Smooth muscle cell (in vitro differentiated cells): Measurements from ENCODE around the gene RTN4IP1. TPM values are rescaled to one million over a fixed set of nuclear protein-coding genes. Genes with fewer than 3 reads are reported as not detected.

Source experiments
- DNase-seq: peaks from one replicate; lab custom pipeline; 2025; ENCODE audit not compliant: unreplicated experiment; lab: John Stamatoyannopoulos, UW
- H2AFZ ChIP-seq: fragments of 200-600 bp; sonication (generic); 2 replicates; pipeline ENCODE4 v1.6.0; 2016; ENCODE audit warnings: antibody characterized with exemption, low read depth, mild to moderate bottlenecking
- H3F3A ChIP-seq: fragments of 200-600 bp; sonication (generic); 2 replicates; pipeline ENCODE4 v1.6.0; 2017; ENCODE audit warnings: antibody characterized with exemption, low read depth
- H3K27ac ChIP-seq: fragments of 200-600 bp; sonication (generic); 2 replicates; pipeline ENCODE4 v1.5.1; 2016; ENCODE audit warnings: low read depth, mild to moderate bottlenecking
- H3K27me3 ChIP-seq: fragments of 200-600 bp; sonication (generic); 2 replicates; pipeline ENCODE4 v1.6.1; 2016; ENCODE audit warnings: low read depth, mild to moderate bottlenecking
- H3K36me3 ChIP-seq: fragments of 200-600 bp; sonication (generic); 2 replicates; pipeline ENCODE4 v1.5.1; 2016; ENCODE audit warnings: low read depth
- H3K4me1 ChIP-seq: fragments of 200-600 bp; sonication (generic); 2 replicates; pipeline ENCODE4 v1.5.1; 2016; ENCODE audit warnings: low read depth
- H3K4me2 ChIP-seq: fragments of 200-600 bp; sonication (generic); 2 replicates; pipeline ENCODE4 v1.6.0; 2016; ENCODE audit warnings: mild to moderate bottlenecking
- H3K4me3 ChIP-seq: fragments of 200-600 bp; sonication (generic); 2 replicates; pipeline ENCODE4 v1.5.1; 2016; ENCODE audit warnings: mild to moderate bottlenecking
- H3K79me2 ChIP-seq: fragments of 200-600 bp; sonication (generic); 2 replicates; pipeline ENCODE4 v1.6.0; 2016; ENCODE audit warnings: low read depth, mild to moderate bottlenecking
- H3K9ac ChIP-seq: fragments of 200-600 bp; sonication (generic); 2 replicates; pipeline ENCODE4 v1.6.0; 2016; ENCODE audit warnings: low read depth
- H3K9me3 ChIP-seq: fragments of 200-600 bp; sonication (generic); replicated peaks from 2 replicates; pipeline ENCODE4 v1.5.1; 2016; ENCODE audit warnings: low read depth
- H4K20me1 ChIP-seq: fragments of 200-600 bp; sonication (generic); 2 replicates; pipeline ENCODE4 v1.6.0; 2016; ENCODE audit warnings: low read depth
- WGBS: methylation state at CpG from one replicate; pipeline ENCODE4 v1.1.7; 2016; ENCODE audit warnings: low lambda C conversion rate; 5-methylcytosine and 5-hydroxymethylcytosine counted together
- polyA plus RNA-seq: library from polyadenylated mRNA; unstranded; fragments of >200 nt; fragmentation: Nextera tagmentation; extraction: Ambion mirVana; gene quantifications from 2 replicates; pipeline ENCODE4 v1.2.1, GENCODE V29; 2016
- total RNA-seq: library from RNA; depleted of rRNA; stranded (reverse); fragments of >200 nt; gene quantifications from 2 replicates; pipeline ENCODE4 v1.2.3, GENCODE V29; 2014
- TF ChIP-seq, protein P1 (sequence below): fragments of 200-600 bp; sonication (generic); IDR thresholded peaks from 2 replicates; pipeline ENCODE4 v1.5.1; 2017; ENCODE audit warnings: borderline replicate concordance, mild to moderate bottlenecking, antibody characterized with exemption; ENCODE audit not compliant: insufficient read depth, poor library complexity, severe bottlenecking

Gene RTN4IP1
- total RNA-seq: 7.4 and 8.2 TPM in 2 replicates
- 5.7 and 6.2 TPM in 2 replicates for polyA plus RNA-seq

DNA sequence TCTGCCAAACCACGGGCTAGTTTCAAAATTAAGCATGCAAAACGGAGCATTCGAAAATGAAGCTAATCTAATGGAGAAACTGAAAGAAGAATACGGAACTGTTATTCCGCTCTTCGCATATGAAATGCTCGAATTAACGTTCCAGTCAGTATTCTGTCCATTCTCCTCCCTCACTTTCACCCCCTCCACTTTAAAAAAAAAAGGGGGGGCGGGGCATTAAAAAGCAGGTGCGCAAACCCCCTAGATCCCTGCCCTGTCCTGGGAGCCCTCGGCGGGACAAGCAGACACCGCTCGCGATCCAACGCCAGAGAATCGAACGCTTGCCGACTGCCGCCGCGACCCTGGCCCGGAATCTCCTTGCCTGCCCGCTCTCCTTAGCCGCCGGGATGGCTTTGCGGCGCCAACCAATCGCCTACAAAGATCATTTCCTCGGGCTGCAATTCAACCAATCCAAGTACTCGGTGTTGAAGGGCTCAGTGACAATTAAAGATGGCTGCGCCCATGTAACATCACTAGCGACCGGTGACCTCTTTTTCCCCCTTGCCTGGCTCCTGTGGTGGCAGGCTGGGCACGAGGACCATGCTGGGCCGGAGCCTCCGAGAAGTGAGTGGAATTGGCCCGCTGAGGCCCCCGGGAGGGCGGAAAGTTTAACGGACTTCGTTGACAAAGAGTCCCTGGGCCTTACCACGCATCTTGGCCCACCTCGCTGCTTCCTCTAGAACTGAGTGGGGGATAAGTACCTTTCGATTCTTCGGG lies at the start of gene RTN4IP1, which contains the start of gene QRSL1:
Gene RTN4IP1, minus strand, starts transcription at position 396 of the 756 bp plus-strand sequence. CDS start 477 bp downstream, outside the sequence.
Gene QRSL1, plus strand, starts transcription at position 476 of the 756 bp plus-strand sequence. Its CDS starts 104 bp downstream, at position 580.
- Histone ChIP-seq H2AFZ (peak within 1 kb of the TSS; percentile 96), H3K27ac (peak within 1 kb of the TSS; percentile 83), H3K9ac (peak within 1 kb of the TSS; percentile 92), H4K20me1 (no peaks in the 10 kb centered on the region), H3K27me3 (no peaks in the 10 kb centered on the region), H3K79me2 (peaks cover 43% of the 10 kb centered on the region), H3K36me3 (no peaks in the 10 kb centered on the region), H3F3A (no peaks in the 10 kb centered on the region), H3K9me3 (no peaks in the 10 kb centered on the region), H3K4me1 (peaks cover 9% of the 10 kb centered on the region), H3K4me2 (peak within 1 kb of the TSS; percentile 86), H3K4me3 (peak within 1 kb of the TSS; percentile 87)
- peak; percentile 31 for DNase-seq
- TF ChIP-seq, protein P1, sequence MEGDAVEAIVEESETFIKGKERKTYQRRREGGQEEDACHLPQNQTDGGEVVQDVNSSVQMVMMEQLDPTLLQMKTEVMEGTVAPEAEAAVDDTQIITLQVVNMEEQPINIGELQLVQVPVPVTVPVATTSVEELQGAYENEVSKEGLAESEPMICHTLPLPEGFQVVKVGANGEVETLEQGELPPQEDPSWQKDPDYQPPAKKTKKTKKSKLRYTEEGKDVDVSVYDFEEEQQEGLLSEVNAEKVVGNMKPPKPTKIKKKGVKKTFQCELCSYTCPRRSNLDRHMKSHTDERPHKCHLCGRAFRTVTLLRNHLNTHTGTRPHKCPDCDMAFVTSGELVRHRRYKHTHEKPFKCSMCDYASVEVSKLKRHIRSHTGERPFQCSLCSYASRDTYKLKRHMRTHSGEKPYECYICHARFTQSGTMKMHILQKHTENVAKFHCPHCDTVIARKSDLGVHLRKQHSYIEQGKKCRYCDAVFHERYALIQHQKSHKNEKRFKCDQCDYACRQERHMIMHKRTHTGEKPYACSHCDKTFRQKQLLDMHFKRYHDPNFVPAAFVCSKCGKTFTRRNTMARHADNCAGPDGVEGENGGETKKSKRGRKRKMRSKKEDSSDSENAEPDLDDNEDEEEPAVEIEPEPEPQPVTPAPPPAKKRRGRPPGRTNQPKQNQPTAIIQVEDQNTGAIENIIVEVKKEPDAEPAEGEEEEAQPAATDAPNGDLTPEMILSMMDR: no peak
- WGBS: under 1% methylated on average over 46 of the region's 46 CpGs

DNA sequence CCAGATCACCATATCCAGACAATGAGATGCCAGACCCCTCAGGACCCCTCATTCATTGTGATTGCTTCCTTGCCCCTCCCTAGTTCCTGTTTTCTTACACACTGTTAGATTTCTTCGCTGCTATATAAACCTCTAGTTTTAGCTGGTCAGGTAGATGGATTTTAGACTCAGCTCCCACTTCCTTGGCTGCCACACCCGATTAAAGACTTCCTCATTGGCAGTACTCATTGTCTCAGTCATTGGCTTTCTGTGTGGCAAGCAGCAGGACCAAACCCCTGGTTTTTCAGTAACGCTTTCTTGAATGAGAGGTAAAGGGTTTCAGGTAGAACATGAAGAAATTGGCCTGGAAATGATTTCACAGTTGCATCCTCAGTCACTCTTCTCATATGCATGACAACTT lies 48.0 kb upstream of the RTN4IP1 start:
- DNase-seq: no peak
- no peaks in the 10 kb centered on the region for H4K20me1 ChIP-seq
- 93% methylated on average over 3 of the region's 3 CpGs for WGBS
- H3K4me2 ChIP-seq: no peak overlapping the region
- no peak overlapping the region for H3K27ac ChIP-seq
- no peaks in the 10 kb centered on the region for H3F3A ChIP-seq
- TF ChIP-seq, protein P1: no peak
- no peak overlapping the region for H2AFZ ChIP-seq
- H3K4me1 ChIP-seq: no peaks in the 10 kb centered on the region
- H3K79me2 ChIP-seq: no peaks in the 10 kb centered on the region
- no peak overlapping the region for H3K4me3 ChIP-seq
- H3K9ac ChIP-seq: no peak overlapping the region
- no peaks in the 10 kb centered on the region for H3K9me3 ChIP-seq
- H3K36me3 ChIP-seq: no peaks in the 10 kb centered on the region
- H3K27me3 ChIP-seq: no peaks in the 10 kb centered on the region

DNA sequence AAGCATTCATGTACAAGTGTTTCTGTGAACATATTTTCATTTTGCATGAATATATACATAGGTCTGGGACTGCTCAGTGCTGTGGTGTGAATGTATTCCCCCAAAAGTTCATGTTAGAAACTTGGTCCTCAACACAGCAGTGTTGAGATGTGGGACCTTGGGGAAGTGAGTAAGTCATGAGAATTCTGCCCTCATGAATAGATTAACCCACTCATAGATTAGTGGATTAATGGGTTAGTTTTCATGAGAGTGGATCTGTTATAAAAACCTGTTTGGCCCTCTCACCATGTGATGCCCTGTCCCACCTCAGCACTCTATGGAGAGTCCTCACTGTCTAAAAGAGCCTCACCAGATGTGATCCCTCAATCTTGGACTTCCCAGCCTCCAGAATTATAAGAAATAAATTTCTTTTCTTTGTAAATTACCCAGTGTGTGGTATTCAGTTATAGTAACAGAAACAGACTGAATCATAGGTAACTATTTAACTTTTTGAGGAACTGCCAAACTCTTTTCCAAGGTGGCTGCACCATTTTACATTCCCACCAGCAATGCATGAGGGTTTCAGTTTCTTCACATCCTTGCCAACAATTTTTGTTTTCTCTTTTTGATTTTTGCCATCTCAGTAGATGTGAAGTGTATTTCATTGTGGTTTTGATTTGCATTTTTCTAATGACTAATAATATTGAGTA lies 45.4 kb upstream of the RTN4IP1 start:
- Histone ChIP-seq H3K27ac (no peak overlapping the region), H2AFZ (no peak overlapping the region), H3K4me1 (no peaks in the 10 kb centered on the region), H3K4me2 (no peak overlapping the region), H4K20me1 (no peaks in the 10 kb centered on the region), H3K9me3 (no peaks in the 10 kb centered on the region), H3K4me3 (no peak overlapping the region), H3K79me2 (no peaks in the 10 kb centered on the region), H3K9ac (no peak overlapping the region), H3F3A (no peaks in the 10 kb centered on the region), H3K27me3 (no peaks in the 10 kb centered on the region), H3K36me3 (no peaks in the 10 kb centered on the region)
- TF ChIP-seq, protein P1: no peak
- no peak for DNase-seq
